GM18870 (cell line): Measurements from ENCODE around the gene TCEA3.
"Not testable (repeated sequence)": the region's sequence is repeated elsewhere in the genome, so short reads cannot be mapped to it uniquely, and the experiment has no call there.

Experiments used
- ATAC-seq: cut with Tn5 transposase; IDR thresholded peaks from one replicate; pipeline ENCODE4 v1.9.1; 2021; ENCODE audit warnings: moderate library complexity; ENCODE audit not compliant: unreplicated experiment

The TCEA3 gene

GRCh38 chr1:23395154-23395724, 29.3 kb downstream of the TCEA3 start:
- ATAC-seq: no peak

DNA sequence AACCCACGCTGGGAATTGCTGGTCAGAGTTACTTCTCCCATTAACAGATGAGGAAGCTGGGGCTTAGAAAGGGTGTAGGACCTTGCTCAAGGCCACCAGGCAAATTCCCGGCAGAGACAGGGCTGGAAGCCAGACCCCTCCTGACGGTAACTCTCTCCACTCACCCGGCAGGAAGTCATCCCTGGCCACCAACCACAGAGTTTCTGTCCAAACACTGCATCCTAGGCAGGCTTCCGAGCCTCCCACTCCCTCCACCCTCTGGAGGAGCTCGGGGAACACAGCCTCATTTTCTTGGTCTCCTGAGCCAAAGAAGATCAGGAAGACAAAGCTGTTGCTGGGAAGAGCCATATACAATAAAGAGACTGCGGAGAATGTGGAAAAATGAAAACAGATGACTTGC, 29.9 kb downstream of the TCEA3 start:
- ATAC-seq: no peak

- ATAC-seq: no peak
Measured at GRCh38 chr1:23394181-23394580, 30.4 kb downstream of the TCEA3 start.

- no peak for ATAC-seq
Measured at GRCh38 chr1:23393706-23394105, 30.8 kb downstream of the TCEA3 start.

DNA sequence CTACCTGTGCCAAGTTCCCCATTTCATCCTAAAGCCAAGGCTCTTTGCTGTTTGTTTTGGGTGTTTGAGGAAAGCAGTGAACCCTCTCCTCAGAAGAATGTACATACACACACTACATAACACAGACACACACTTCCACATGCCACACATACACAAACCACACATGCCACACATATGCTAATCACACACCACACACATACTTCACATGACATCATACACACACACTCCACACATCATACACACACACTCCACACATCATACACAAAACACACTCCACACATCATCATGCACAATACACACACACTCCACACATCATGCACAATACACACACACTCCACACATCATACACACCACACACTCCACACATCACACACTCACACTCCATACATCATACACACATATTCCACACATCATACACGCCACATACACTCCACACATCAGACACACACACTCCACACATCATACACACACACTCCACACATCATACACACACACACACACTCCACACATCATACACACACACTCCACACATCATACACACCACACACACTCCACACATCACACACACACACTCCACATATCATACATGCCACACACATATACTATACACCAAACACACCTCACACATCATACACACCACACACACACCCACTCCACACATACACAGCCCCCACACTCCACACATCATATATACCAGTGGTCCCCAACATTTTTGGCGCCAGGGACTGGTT, 32.3 kb downstream of the TCEA3 start:
- no peak for ATAC-seq

DNA sequence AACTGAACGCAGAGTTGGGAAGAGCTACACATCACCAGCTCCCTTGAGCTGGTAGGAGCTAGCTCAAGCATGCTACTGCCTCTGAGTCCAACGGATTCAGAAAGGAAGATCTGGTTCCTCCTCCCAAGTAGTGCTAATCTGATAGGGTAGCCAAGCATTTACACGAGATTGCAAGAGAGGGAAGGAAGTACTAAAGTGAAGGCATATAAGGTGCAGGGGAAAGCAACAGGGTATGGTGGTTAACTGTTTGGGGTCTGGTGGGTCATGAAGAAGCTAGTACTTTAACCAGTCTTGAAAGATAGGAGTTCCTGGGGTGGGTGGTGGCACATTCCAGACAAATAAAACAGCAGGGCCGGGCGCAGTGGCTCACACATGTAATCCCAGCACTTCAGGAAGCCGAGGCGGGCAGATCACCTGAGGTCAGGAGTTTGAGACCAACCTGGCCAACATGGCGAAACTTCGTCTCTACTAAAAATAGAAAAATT, 34.7 kb downstream of the TCEA3 start:
- ATAC-seq: no peak

DNA sequence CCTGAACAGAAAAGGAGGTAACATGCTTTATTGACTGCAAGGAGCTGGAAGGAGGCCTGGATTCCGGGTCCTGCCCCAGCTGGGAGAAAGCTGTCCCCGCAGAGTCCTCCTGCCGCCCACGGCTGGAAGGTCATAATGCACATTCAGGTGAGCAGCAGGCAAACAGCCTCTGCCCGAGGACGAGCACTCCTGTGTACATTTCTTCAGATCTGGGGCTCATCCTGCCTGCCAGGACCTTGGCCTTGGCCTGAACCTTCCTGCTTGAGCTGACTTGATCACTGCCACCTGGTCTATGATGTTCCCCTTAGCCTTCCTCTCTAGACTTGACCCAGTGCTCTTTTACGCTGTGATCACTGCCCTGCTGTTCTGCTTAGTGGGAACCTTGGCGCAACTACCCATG, 37.1 kb downstream of the TCEA3 start:
- ATAC-seq: no peak

- ATAC-seq: no peak
Measured at GRCh38 chr1:23385119-23385621, 39.4 kb downstream of the TCEA3 start.

DNA sequence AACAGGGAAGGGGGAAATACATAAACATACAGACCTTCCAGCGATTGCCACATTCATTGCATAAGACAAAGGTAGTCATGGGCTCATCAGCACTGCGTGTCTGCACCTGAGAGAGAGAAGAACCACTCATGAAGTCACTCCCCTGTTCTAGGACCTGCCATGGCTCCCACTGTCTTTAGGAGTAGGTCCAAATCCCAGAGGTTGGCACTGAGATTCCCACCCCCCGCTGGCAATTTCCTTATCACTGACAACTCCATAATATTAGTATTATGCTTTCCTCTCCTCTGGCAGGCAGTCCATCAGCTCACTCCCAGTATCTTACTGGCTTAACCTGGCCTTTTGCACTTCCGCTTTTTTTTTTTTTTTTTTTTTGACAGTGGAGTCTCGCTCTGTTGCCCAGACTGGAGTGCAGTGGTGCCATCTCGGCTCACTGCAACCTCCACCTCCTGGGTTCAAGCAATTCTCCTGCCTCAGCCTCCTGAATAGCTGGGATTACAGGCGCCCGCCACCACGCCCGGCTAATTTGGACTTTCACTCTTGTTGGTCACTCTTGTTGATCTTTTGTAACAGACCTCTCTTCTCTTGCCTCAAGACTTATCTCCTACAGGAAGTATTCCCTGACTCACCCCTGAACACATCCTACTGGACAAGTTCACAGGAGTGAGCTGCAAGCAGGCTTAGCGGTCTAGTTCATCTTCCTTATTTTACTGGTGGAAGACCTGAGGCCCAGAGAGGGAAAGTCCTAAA, 40.1 kb downstream of the TCEA3 start:
- ATAC-seq: no peak

DNA sequence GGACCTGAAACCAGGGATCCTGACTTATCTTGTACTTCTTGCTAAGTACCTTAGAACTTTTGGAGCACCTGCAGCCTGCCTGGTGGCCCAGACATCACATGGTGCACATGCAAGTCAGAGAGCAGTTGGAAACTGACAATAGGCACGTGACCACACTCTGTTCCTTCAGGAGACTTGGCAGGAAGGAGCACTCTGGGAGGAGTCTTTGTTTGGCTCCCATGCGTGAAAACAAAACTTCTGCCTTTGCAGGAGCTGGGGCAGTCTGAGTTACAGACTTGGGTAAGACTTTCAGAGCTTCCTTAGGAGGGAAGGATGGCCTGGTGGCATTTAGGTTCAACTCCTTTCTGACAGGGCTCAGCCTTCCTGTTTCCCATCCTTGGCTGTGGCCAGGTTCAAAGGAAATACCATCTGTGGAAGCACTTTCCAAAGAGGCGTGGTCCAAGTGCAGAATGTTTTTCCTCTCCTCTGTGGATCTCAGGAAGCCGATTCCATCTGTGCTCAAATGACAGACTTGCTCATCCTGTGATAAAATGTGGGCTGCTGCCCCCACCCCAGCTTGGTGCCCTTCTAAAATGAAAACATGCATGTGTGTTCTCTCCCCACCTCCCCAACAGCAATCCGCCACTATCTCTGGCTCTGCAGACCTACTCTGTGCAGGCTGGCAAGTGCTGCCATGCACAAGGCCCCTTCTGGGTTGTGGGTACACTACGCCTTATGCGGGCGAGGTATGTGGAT, 40.8 kb downstream of the TCEA3 start:
- ATAC-seq: no peak

DNA sequence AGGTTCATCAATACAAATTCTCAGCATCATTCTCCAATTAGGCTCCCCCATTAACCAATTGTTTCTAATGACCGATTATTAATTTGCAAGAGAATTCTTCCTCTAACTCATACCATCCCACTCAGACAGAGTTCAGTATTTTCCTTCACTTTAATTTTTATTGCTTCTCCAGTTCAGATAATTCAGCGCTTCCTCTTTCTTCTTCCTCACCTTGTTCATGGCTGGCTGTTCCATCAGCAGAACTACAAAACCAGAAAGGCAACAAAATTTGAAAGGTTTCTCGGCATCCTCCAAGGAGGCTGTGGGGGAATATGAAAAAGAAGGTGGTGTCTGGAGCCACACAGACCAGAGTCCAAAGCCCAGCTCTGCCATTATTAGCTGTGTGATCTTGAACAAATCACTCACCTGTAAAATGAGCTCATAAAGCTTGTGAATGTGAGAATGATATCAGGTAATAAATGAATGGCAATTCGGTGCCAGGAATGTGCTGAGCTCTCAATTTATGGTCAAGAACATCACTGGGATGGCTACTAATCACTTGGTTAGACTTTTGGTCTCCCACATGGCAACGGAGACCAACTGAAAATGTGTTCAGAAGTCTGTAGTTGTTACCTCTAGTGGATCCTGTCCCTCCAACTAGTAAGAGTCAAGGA, 43.2 kb downstream of the TCEA3 start:
- ATAC-seq: no peak

DNA sequence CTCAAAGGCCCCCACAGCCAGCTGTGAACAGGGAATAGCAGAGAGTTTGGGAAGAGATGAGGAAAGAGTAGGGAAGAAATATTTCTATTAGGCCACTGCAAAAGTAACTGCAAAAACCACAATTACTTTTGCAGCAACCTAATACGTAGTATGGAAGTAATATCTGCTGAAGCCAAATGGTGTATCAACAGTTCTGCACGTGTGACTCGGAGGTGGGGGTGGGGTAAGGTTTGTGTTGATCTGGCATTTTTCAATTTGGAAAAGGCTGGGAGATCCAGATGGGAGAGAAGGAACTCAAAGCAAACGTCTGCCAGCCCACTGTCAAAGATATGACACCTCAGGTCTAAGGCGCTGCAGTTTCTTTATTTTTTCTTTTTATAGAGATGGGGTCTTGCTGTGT, 43.8 kb downstream of the TCEA3 start:
- no peak for ATAC-seq

DNA sequence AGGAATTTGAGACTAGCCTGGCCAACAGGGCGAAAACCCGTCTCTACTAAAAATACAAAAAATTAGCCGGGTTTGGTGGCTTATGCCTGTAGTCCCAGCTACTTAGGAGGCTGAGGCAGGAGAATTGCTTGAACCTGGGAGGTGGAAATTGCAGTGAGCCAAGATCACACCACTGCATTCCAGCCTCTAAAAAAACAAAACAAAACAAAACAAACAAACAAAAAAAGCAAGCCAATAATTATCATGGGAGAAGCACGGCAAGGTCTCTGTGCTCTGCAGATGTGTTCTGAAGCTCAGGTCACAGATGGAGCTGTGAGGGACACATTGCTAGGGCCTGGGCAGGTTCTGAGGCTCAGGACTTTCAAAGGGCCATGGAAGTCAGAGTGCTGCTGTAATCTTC, 44.3 kb downstream of the TCEA3 start:
- ATAC-seq: not testable (repeated sequence)

DNA sequence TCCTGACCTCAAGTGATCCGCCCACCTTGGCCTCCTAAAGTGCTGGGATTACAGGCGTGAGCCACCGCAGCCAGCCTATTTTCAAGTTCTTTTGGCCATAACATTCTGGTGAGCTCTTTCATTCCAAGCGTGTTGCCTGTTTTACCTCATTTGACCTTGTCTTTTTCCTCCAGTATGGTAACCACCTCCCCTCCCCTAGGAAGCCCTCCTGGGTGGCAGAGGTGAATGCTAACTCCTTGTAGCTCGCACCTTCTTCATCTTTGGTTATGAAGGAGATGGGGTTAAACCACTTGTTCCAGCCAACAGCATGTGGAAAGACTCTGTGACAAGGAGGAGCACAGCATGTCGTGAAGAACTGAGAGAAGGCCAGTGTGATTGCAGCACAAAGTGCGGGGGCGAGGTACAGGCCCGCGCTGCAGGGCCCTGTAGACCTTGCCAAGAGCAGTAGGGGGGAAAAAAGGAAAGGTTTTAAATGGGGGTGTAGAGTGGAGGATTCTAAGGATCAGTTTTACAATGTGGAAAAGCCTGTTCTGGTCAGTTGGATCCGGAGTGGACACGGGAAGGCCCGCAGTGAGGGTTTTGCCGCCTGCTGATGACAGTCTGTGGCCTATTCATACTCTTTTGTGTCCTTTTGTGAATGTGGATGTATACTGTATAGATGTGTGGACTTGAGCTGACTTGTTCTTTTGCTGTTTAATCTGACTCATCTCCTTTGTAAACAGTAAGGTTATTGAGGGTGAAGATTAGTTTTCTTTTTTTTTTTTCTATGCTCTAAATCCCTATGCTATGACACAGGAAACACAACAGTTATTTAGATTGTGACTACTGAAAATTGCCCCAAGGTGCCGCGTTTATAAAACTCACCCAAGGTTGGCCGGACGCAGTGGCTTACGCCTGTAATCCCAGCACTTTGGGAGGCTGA, 47.4 kb downstream of the TCEA3 start:
- ATAC-seq: no peak

- ATAC-seq: not testable (repeated sequence)
Measured at GRCh38 chr1:23374079-23374735, 50.3 kb downstream of the TCEA3 start.

GRCh38 chr1:23371987-23372880, 52.3 kb downstream of the TCEA3 start:
- no peak for ATAC-seq

GRCh38 chr1:23370709-23371584, 53.6 kb downstream of the TCEA3 start:
- no peak for ATAC-seq
